ENCODE results near the gene ACOXL.

Gene ACOXL

DNA sequence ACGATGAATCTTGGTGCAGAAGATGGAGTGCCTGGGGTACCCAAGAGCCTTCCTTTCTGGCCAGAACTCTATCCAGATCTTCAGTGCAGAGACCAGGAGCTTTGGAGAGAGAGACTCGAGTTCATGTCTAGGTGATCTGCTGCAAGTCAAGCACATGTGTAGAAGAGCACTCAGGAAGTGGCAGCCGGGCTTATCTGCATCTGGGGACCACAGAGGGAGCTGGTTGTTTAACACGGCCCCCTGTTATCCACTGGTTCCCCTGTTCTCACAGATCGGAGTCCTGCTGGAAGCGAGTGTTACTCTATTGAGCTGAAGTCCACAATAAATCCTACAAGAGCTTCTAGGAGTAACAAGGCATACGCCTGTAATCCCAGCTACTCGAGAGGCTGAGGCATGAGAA, 128.3 kb downstream of the ACOXL start:
- DNase-seq: no peak

DNA sequence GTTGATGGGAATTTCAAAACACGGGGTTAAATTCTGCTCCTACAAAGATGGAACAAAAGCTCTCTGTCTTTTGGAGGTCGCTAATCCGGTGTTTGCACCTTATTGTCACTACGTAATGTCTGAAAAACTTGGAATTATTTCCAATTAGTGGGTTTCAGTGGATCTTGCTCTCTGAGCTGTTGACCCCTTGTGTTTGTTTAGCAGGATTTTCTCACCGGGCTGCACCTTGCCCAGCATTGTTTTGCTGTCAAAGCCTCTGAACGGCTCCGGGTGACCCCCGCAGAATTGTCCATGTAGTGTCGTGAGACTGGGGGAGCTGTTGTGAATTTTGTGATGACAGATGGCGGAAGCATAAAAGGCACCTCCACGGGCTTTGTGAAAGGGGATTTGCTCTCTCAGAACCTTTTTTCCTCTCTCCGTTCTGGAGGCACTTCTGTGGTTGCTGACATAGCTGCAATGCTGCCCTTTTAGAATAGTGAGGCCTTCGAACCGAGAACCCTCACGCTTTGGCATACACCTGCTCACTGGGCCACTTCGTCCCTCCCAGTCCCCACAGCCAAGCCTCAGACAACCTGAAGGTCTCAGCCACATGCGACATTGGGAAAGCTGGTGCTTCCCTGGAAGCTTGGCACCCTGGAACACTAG, 129.4 kb downstream of the ACOXL start:
- no peak for DNase-seq

DNA sequence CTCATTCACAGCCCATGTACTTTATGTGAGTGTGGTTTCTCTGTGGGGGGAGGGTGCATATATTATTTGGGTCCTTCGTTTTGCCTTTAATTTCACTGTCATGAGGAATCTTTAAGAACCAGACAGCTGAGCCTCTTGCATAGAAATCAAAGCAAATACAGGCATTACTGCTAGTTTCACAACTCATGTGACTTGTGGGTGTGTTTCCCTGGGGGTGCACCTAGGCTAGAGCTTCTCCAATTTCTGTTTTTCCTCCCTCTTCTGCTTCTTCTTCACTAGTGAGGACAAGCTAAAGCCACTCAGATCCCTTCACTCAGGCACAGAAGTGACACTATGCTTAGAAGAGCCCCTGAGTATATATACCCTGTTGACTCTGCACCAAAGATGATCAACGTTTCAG, 131.4 kb downstream of the ACOXL start:
- no peak for DNase-seq

GRCh38 chr2:110864176-110864575, 131.8 kb downstream of the ACOXL start:
- no peak for DNase-seq

GRCh38 chr2:110864731-110865130, 132.4 kb downstream of the ACOXL start:
- DNase-seq: no peak

GRCh38 chr2:110865188-110865587, 132.8 kb downstream of the ACOXL start:
- no peak for DNase-seq

- no peak for DNase-seq
Measured at GRCh38 chr2:110866045-110866444, 133.7 kb downstream of the ACOXL start.

DNA sequence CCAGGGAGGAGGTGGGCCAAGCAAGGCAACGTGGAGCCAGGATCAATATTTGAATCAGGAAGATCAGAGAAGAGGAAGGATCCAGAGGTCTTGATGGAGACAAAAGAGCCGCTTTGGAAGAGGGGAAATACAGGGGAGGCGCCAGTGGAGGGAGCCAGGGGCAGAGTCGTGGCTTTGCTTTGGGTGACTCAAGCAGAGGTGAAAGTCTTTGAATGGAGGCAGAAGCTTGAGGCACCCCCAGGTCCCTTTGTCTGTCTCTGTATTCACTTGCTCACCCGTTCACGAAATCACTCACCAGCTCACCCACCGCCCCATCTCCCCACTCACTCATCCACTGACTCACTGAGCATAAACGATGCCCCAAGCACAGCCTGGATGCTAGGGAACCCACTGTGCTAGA, 134.1 kb downstream of the ACOXL start:
- no peak for DNase-seq

DNA sequence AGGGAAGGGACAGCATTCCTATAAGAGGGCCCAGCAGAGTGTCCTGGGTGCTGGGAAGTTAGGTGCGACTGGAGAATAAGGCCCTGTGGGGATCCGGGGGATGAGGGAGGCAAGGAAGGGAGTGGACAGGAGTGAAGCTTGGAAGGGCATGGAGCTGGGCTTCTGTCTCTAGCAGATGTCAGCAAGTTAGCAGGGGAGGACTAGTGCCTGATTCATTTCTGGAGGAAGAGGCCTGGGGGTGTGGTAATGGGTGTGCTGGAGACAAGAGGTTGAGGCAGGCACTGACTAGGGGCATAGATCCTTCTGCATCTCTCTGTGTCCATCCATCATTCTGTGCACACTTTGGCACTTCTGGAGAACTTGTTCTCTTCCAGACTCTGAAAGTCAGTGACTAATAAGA, 134.7 kb downstream of the ACOXL start:
- DNase-seq: no peak

DNA sequence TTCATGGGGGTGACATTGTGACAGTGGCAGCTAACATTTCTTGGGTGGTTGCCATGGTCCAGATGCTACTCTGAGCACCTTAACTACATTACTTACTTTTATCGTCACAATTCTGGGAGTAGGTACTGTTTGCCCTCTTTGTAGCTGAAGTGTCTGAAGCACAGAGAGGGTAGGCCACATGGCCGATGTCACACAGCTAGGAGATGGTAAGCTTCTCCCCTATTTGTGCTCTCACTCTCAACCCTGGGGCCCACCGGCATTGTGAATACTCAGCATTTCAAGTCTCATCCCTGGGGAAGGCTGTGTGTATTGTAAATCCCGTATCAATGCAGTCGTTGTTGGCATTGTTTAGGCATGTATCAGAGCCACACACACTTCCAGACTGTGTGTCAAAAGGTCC, 136.6 kb downstream of the ACOXL start:
- DNase-seq: no peak

GRCh38 chr2:110869472-110870446, 137.4 kb downstream of the ACOXL start:
- no peak for DNase-seq

DNA sequence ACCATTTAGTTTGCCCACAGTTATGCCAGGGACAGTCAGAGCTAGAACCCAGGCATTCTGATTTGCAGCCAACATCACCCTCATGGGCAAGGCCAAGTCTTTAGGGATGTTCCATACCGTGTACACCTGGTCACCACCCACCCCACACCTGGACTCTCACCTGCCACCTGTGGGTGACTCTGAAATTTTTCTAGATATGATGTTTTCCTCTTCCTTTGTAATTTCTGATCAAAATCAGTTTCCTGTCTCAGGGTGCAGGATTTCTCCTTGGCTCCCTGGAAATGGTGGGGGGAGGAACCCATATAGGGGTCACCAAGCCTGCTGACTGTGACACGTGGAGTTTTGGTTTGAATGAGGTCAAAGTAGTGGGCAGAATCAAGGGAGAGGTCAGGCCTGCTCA, 138.2 kb downstream of the ACOXL start:
- no peak for DNase-seq

DNA sequence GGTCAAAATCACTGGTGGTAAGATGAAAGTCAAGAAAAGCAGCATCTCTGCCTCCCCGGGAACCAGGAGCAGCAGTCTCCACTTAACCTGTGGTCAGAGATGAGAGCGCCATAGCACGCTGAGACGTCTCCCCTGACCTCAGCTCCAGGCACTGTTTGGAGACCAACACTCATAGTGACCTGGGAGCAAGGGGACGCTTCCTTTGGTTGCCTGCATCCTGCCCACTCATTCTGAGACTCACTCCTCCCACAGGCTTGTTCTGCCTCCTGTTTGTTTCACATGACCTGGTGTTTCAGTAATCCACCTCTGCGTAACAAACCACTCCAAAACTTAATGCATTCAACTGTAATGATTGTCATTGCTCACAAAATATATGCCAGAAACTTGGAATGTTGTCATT, 139.3 kb downstream of the ACOXL start:
- no peak for DNase-seq

DNA sequence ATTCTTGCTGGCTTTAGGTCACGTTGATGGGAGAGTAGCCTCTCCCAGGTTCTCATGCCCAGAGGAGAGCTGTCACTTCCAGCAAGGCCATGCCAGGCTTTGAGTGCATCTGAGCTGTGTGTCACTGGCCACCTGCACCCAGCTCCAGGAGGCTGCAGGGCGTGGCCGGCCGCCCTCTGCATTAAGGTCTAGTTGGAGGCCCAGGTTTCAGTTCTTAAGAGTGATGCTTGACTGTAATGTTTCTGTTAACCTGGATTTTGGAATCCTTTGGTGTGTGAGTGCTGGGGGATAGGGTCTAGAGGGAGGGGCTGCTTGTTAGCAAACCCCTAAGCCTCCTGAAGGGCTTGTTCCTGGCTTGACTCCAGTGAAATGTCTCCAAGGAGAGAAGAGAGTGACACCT, 140.1 kb downstream of the ACOXL start:
- no peak for DNase-seq

DNA sequence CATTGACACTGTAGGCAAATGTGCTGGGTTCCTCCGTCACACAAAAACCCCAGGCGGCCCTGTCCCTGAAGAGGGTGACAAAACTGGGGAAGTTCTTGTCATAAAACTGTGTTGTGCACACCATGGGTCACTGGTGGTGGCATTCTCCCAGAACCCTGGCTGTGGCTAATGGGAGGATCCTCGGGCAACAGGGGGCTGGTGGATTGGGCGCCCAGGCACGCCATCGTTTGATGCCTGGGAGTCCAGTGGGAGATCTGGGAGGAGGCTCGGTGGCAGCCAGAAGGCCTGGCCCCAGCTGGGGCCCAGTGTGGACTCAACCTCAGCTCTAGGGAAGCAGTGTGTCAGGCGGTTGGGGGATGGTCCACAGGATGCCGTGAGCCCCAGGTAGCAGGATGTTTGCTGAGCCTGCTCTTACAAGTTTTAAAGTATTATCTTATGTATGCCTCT, 140.7 kb downstream of the ACOXL start:
- no peak for DNase-seq

GRCh38 chr2:110873597-110874452, 141.5 kb downstream of the ACOXL start:
- no peak for DNase-seq

GRCh38 chr2:110874453-110875383, 142.3 kb downstream of the ACOXL start:
- no peak for DNase-seq

DNA sequence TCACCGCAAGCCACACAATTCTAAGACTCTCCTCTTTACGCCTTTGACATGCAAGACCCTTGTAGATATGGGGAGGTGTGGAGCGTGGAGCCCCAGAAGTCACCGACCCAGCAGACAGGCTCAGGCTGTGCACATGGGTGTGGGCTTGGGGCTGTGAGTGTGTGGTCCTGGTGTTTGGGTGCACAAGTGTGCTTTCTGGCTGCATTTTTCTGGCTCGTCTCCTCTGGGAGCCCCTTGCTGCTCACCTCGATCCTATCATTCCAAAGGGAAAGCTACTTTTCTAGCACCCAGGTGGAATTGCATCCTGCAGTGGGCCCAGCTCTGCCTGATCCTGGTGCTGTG, 143.0 kb downstream of the ACOXL start:
- DNase-seq: no peak

DNA sequence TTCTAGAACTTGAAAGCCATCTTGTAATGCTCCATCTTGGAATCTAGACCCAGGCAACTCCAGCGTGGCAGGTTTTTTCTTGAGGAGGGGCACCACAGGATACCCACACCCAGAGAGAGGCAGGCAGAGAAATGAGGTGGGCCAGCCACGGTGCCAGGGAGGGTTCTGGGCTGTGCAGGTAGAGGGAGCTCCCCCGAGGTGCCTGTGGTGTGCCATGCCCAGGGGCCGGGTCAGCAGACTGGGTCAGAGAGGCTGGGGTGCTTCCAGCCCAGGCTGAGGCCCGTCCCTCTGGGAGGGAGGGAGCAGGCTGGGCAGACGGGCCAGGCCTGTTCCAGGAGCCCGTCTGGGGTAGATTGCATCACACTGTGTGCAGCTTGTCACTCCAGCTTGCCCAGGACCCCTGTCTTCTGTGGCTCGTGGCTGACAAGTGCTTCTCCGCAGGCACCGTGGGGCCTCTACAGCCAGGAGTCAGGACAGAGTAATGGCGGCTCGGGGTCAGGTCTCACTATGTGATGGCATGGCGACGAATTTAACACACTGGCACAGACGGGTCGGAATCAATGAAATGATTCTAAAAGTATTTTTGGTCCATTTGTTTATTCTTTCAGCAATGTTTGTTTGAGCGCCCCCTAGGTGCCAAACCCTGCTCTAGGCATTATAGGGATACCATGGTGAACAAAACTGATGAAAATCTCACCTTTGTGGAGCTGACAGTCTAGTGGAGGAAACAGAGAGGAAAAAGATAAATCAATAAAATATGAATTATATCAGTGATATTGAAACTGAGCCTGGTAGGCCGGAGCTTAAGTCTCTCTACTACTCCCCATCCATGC, 144.0 kb downstream of the ACOXL start:
- no peak for DNase-seq

- DNase-seq: no peak
Measured at GRCh38 chr2:110877031-110877827, 144.9 kb downstream of the ACOXL start.
